HepG2 (cell line): Measurements from ENCODE around the gene PSENEN. TPM values are rescaled to one million over a fixed set of nuclear protein-coding genes. Genes with fewer than 3 reads are reported as not detected.

Source experiments
- BRD4 ChIP-seq: sonication (generic); formaldehyde crosslinking; IDR thresholded peaks from 2 replicates; pipeline ENCODE4 v1.4.0; 2020; ENCODE audit warnings: missing genetic modification reagents
- GTF3A ChIP-seq: sonication (generic); formaldehyde crosslinking; conservative IDR thresholded peaks from 2 replicates; pipeline ENCODE4 v1.4.0; 2020; ENCODE audit warnings: mild to moderate bottlenecking, missing genetic modification reagents
- LCORL ChIP-seq, 2 experiments: fragments of 450-650 bp in 1 of 2; sonication (generic) in 1 of 2; formaldehyde crosslinking in 1 of 2; IDR thresholded peaks; 2 replicates each; pipeline versions ENCODE4 v1.5.0 to v1.6.1; 2017 to 2020; ENCODE audit warnings: antibody characterized with exemption in 1 of 2, missing genetic modification reagents in 1 of 2
- SRSF1 ChIP-seq: fragments of 200-400 bp; formaldehyde crosslinking; optimal IDR thresholded peaks from 2 replicates; pipeline ENCODE3; 2017; ENCODE audit warnings: mild to moderate bottlenecking, low read depth, low read length, moderate library complexity
- ZNF331 ChIP-seq: sonication (generic); formaldehyde crosslinking; IDR thresholded peaks from 2 replicates; pipeline ENCODE4 v1.4.0; 2020; ENCODE audit warnings: missing genetic modification reagents
- ZNF724P ChIP-seq: sonication (generic); formaldehyde crosslinking; IDR thresholded peaks from 2 replicates; pipeline ENCODE4 v1.8.0; 2022; ENCODE audit warnings: missing genetic modification reagents, borderline replicate concordance
- ZNF850 ChIP-seq: sonication (generic); formaldehyde crosslinking; conservative IDR thresholded peaks from 2 replicates; pipeline ENCODE4 v1.9.0; 2021; ENCODE audit warnings: mild to moderate bottlenecking, missing genetic modification reagents
- polyA plus RNA-seq, 8 experiments: library from polyadenylated mRNA; depleted of rRNA in 3 of 8; stranded (reverse) in 7 of 8; unstranded in 1 of 8; fragments of >200 nt; fragmentation: Illumina TruSeq in 4 of 8; extraction: Trizol in 4 of 8; gene quantifications; 2 replicates each; pipeline versions ENCODE4 v1.2.1 to v1.2.3, GENCODE V29; 2011 to 2016; ENCODE audit warnings: low read depth in 4 of 8, missing spikeins in 1 of 8, mixed read lengths in 1 of 8; ENCODE audit not compliant: insufficient read depth in 1 of 8
- total RNA-seq, 5 experiments: library from RNA; depleted of rRNA; stranded (reverse); fragments of >200 nt; fragmentation: Illumina TruSeq; extraction: Trizol; gene quantifications; 2 replicates each; pipeline ENCODE4 v1.2.3, GENCODE V29; 2016; ENCODE audit warnings: low read depth in 1 of 5
- TF ChIP-seq, protein P1 (sequence below): sonication (generic); formaldehyde crosslinking; IDR thresholded peaks from 2 replicates; pipeline ENCODE4 v1.4.0; 2020; ENCODE audit warnings: mild to moderate bottlenecking, low read depth, missing genetic modification reagents
- TF ChIP-seq, protein P2 (sequence below): sonication (generic); formaldehyde crosslinking; IDR thresholded peaks from 2 replicates; pipeline ENCODE4 v1.4.0; 2020; ENCODE audit warnings: mild to moderate bottlenecking, missing genetic modification reagents
- TF ChIP-seq, protein P3 (sequence below): sonication (generic); formaldehyde crosslinking; IDR thresholded peaks from 2 replicates; pipeline ENCODE4 v1.5.0; 2020; ENCODE audit warnings: missing genetic modification reagents, mild to moderate bottlenecking, borderline replicate concordance
- TF ChIP-seq, protein P4 (sequence below): sonication (generic); formaldehyde crosslinking; IDR thresholded peaks from 2 replicates; pipeline ENCODE4 v1.4.0; 2020; ENCODE audit warnings: missing genetic modification reagents
- TF ChIP-seq, protein P5 (sequence below): sonication (generic); formaldehyde crosslinking; IDR thresholded peaks from 2 replicates; pipeline ENCODE4 v1.9.0; 2022; ENCODE audit warnings: low read depth, missing genetic modification reagents
- TF ChIP-seq, protein P6 (sequence below): IDR thresholded peaks from 2 replicates; pipeline ENCODE4 v1.6.1; 2016; ENCODE audit warnings: mild to moderate bottlenecking
- TF ChIP-seq, protein P7 (sequence below): sonication (generic); formaldehyde crosslinking; IDR thresholded peaks from 2 replicates; pipeline ENCODE4 v1.5.0; 2020; ENCODE audit warnings: mild to moderate bottlenecking, missing genetic modification reagents, borderline replicate concordance

The PSENEN gene
- total and polyA plus RNA-seq, 2 of the 13 experiments (the other 11 are each of a cell fraction or from before 2014, with no cell fraction given) = 16.9 to 34.2 TPM

DNA sequence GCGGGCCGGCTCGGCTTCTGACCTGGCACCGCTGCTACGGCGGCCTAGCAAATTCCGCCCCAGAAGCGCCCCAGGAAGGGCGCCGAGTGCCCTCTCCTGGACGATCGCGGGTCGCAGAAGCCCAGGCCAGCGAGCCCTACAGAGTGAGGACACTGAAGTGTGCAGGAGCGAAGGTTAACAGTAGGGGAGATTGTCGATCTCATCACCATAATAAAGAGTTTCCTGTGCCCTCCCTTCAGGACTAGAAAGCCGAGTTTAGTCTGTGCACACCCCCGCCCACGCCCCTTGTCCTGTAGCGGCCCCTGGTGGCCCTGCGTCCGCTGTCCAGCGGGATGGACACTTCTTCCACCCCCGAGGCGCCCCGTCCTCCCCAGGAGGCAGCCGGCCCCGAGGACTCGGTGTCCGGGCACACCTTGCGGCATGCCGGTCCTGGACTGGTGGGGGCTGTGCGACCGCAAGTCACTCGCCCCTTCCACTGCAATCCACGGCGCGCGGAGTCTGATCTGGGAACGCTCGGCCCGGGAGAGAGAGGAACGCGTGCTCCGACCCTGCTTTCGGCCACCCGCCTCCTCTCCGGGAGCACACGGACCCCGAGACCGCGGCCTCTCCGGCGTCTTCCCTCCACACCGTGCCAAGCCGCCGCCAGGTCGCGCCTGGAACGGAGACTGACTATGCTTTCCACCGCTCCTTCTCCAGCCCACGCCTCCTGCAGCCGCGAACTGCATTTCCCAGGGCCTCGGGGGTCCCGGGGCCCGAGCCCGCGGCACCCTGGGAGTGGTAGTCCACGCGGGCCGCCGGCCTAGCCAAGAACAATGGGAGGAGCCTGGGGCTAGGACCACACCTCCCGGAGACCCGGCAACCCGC is 28.4 kb upstream of the PSENEN start (continued):
- TF ChIP-seq, protein P1, sequence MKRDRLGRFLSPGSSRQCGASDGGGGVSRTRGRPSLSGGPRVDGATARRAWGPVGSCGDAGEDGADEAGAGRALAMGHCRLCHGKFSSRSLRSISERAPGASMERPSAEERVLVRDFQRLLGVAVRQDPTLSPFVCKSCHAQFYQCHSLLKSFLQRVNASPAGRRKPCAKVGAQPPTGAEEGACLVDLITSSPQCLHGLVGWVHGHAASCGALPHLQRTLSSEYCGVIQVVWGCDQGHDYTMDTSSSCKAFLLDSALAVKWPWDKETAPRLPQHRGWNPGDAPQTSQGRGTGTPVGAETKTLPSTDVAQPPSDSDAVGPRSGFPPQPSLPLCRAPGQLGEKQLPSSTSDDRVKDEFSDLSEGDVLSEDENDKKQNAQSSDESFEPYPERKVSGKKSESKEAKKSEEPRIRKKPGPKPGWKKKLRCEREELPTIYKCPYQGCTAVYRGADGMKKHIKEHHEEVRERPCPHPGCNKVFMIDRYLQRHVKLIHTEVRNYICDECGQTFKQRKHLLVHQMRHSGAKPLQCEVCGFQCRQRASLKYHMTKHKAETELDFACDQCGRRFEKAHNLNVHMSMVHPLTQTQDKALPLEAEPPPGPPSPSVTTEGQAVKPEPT (CRISPR knock-in tag) = peak; percentile 41; the same call in 1 of the 2 replicates
- TF ChIP-seq, protein P2, sequence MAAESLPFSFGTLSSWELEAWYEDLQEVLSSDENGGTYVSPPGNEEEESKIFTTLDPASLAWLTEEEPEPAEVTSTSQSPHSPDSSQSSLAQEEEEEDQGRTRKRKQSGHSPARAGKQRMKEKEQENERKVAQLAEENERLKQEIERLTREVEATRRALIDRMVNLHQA = no peak
- TF ChIP-seq, protein P3, sequence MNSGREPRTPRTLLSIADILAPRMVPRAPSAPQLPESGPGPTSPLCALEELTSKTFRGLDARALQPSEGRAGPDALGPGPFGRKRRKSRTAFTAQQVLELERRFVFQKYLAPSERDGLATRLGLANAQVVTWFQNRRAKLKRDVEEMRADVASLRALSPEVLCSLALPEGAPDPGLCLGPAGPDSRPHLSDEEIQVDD = no peak
- TF ChIP-seq, protein P4, sequence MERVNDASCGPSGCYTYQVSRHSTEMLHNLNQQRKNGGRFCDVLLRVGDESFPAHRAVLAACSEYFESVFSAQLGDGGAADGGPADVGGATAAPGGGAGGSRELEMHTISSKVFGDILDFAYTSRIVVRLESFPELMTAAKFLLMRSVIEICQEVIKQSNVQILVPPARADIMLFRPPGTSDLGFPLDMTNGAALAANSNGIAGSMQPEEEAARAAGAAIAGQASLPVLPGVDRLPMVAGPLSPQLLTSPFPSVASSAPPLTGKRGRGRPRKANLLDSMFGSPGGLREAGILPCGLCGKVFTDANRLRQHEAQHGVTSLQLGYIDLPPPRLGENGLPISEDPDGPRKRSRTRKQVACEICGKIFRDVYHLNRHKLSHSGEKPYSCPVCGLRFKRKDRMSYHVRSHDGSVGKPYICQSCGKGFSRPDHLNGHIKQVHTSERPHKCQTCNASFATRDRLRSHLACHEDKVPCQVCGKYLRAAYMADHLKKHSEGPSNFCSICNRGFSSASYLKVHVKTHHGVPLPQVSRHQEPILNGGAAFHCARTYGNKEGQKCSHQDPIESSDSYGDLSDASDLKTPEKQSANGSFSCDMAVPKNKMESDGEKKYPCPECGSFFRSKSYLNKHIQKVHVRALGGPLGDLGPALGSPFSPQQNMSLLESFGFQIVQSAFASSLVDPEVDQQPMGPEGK = peak; percentile 60
- peak; percentile 76; the same call in 1 of the 2 replicates for TF ChIP-seq BRD4
- TF ChIP-seq LCORL (IDR thresholded peaks at IDR 0.05) = no peak
- peak; percentile 35; the same call in 1 of the 2 replicates for TF ChIP-seq LCORL (CRISPR knock-in tag; IDR thresholded peaks at IDR 0.05)
- TF ChIP-seq ZNF724P = peak; percentile 64; the same call in 1 of the 2 replicates
- peak; percentile 54 for TF ChIP-seq SRSF1
- no peak for TF ChIP-seq ZNF850 (CRISPR knock-in tag)
- TF ChIP-seq, protein P5, sequence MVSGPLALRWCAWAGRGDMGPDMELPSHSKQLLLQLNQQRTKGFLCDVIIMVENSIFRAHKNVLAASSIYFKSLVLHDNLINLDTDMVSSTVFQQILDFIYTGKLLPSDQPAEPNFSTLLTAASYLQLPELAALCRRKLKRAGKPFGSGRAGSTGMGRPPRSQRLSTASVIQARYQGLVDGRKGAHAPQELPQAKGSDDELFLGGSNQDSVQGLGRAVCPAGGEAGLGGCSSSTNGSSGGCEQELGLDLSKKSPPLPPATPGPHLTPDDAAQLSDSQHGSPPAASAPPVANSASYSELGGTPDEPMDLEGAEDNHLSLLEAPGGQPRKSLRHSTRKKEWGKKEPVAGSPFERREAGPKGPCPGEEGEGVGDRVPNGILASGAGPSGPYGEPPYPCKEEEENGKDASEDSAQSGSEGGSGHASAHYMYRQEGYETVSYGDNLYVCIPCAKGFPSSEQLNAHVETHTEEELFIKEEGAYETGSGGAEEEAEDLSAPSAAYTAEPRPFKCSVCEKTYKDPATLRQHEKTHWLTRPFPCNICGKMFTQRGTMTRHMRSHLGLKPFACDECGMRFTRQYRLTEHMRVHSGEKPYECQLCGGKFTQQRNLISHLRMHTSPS (CRISPR knock-in tag) = 0 out of 2 replicates have a peak, but pooled peaks have one; percentile 53
- TF ChIP-seq GTF3A (CRISPR knock-in tag) = 0 out of 2 replicates have a peak, but pooled peaks have one; percentile 75
- TF ChIP-seq ZNF331 (CRISPR knock-in tag) = no peak; the same call in 1 of the 2 replicates
- TF ChIP-seq, protein P6, sequence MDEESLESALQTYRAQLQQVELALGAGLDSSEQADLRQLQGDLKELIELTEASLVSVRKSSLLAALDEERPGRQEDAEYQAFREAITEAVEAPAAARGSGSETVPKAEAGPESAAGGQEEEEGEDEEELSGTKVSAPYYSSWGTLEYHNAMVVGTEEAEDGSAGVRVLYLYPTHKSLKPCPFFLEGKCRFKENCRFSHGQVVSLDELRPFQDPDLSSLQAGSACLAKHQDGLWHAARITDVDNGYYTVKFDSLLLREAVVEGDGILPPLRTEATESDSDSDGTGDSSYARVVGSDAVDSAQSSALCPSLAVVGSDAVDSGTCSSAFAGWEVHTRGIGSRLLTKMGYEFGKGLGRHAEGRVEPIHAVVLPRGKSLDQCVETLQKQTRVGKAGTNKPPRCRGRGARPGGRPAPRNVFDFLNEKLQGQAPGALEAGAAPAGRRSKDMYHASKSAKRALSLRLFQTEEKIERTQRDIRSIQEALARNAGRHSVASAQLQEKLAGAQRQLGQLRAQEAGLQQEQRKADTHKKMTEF (CRISPR knock-in tag) = peak; percentile 63
- TF ChIP-seq, protein P7, sequence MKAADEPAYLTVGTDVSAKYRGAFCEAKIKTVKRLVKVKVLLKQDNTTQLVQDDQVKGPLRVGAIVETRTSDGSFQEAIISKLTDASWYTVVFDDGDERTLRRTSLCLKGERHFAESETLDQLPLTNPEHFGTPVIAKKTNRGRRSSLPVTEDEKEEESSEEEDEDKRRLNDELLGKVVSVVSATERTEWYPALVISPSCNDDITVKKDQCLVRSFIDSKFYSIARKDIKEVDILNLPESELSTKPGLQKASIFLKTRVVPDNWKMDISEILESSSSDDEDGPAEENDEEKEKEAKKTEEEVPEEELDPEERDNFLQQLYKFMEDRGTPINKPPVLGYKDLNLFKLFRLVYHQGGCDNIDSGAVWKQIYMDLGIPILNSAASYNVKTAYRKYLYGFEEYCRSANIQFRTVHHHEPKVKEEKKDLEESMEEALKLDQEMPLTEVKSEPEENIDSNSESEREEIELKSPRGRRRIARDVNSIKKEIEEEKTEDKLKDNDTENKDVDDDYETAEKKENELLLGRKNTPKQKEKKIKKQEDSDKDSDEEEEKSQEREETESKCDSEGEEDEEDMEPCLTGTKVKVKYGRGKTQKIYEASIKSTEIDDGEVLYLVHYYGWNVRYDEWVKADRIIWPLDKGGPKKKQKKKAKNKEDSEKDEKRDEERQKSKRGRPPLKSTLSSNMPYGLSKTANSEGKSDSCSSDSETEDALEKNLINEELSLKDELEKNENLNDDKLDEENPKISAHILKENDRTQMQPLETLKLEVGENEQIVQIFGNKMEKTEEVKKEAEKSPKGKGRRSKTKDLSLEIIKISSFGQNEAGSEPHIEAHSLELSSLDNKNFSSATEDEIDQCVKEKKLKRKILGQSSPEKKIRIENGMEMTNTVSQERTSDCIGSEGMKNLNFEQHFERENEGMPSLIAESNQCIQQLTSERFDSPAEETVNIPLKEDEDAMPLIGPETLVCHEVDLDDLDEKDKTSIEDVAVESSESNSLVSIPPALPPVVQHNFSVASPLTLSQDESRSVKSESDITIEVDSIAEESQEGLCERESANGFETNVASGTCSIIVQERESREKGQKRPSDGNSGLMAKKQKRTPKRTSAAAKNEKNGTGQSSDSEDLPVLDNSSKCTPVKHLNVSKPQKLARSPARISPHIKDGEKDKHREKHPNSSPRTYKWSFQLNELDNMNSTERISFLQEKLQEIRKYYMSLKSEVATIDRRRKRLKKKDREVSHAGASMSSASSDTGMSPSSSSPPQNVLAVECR (CRISPR knock-in tag) = peak; percentile 64; the same call in 1 of the 2 replicates
